GM23338 (cell line): Measurements from ENCODE around the gene UNK.

Experiments
- EZH2 ChIP-seq: fragments of 200-600 bp; sonication (generic); IDR thresholded peaks from one replicate; pipeline ENCODE4 v1.8.0; 2017; ENCODE audit warnings: antibody characterized with exemption, mild to moderate bottlenecking, low read depth; ENCODE audit not compliant: unreplicated experiment
- POLR2AphosphoS5 ChIP-seq: IDR thresholded peaks from 2 replicates; pipeline ENCODE4 v1.6.1; 2016; ENCODE audit warnings: antibody characterized with exemption, low read depth
- ZNF114 ChIP-seq: fragments of 250-450 bp; sonication (Bioruptor Pico); IDR thresholded peaks from 2 replicates; pipeline ENCODE4 v1.5.0; 2020; ENCODE audit warnings: mild to moderate bottlenecking, moderate library complexity
- TF ChIP-seq, protein P1 (sequence below), 2 experiments: fragments of 200-600 bp in 1 of 2; sonication (generic) in 1 of 2; conservative IDR thresholded peaks; 2 replicates each; pipeline versions ENCODE4 v1.5.1 to v1.6.1; 2016 to 2017; ENCODE audit warnings: antibody characterized with exemption in 2 of 2, low read depth in 2 of 2, mild to moderate bottlenecking in 2 of 2, moderate library complexity in 1 of 2
- TF ChIP-seq, protein P2 (sequence below): IDR thresholded peaks from 2 replicates; pipeline ENCODE4 v1.6.1; 2016; ENCODE audit warnings: antibody characterized with exemption

DNA sequence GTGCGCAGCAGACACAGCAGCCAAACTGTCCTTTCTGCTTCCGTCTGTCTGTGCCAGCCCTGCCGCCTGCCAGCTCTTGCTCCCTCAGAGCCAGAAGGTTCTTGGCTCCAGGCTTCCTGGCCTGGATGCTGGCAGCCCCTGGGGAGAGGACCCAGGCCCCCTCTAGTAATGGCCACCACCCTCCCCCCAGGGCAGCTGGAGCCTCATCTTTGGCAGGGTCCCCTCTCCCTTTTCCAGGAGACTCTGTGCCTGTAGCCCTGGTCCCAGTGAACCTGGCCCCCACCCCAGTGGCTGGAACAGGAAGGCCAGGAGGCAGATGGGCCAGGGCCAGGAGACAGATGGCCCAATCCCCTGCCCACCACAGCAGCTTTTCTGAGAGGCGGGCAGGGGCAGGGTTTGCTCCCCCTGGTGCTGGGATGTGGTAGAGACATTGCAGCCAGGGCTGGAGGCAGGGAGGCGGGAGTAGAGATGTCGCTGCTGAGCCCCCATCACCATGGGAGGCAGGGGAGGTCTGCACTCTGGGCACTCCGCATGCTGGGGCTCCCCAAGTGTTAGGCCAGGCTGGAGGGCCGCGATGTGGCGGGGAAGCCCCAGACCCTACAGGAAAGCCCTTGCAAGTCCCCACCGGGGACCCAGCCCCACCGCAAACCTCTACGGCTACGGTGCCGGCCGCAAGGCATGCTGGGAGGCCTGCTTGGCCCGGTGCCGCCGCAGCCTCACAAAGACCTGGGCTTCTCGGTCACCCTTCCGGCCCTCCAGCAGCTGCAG is 42.9 kb downstream of the UNK start:
- TF ChIP-seq, protein P1, sequence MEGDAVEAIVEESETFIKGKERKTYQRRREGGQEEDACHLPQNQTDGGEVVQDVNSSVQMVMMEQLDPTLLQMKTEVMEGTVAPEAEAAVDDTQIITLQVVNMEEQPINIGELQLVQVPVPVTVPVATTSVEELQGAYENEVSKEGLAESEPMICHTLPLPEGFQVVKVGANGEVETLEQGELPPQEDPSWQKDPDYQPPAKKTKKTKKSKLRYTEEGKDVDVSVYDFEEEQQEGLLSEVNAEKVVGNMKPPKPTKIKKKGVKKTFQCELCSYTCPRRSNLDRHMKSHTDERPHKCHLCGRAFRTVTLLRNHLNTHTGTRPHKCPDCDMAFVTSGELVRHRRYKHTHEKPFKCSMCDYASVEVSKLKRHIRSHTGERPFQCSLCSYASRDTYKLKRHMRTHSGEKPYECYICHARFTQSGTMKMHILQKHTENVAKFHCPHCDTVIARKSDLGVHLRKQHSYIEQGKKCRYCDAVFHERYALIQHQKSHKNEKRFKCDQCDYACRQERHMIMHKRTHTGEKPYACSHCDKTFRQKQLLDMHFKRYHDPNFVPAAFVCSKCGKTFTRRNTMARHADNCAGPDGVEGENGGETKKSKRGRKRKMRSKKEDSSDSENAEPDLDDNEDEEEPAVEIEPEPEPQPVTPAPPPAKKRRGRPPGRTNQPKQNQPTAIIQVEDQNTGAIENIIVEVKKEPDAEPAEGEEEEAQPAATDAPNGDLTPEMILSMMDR (conservative IDR thresholded peaks at IDR 0.05; ENCODE audit: low read depth in 2 of 2), result peak; percentile 71 to 90
- TF ChIP-seq ZNF114 (CRISPR knock-in tag) (no peak), EZH2 (no peak), POLR2AphosphoS5 (peak; percentile 48)
- TF ChIP-seq, protein P2, sequence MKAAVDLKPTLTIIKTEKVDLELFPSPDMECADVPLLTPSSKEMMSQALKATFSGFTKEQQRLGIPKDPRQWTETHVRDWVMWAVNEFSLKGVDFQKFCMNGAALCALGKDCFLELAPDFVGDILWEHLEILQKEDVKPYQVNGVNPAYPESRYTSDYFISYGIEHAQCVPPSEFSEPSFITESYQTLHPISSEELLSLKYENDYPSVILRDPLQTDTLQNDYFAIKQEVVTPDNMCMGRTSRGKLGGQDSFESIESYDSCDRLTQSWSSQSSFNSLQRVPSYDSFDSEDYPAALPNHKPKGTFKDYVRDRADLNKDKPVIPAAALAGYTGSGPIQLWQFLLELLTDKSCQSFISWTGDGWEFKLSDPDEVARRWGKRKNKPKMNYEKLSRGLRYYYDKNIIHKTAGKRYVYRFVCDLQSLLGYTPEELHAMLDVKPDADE, result no peak
